ENCODE measurements around the gene FXYD2. TPM values are rescaled to one million over a fixed set of nuclear protein-coding genes. Genes with fewer than 3 reads are reported as not detected.

Gene FXYD2
- total and polyA plus RNA-seq, 2 of the 8 experiments (the other 6 are each of a cell fraction or from before 2014, with no cell fraction given) = 0.89 to 1.1 TPM

- TF ChIP-seq ZNF274 (IDR thresholded peaks at IDR 0.05; ENCODE audit: borderline replicate concordance, extremely low read depth, low read length) (no peak), CBX5 (IDR thresholded peaks at IDR 0.05; ENCODE audit: low read depth, low read length) (no peak), FOSL1 (IDR thresholded peaks at IDR 0.05; ENCODE audit: insufficient read depth, low read depth, low read length) (no peak), ASH2L (IDR thresholded peaks at IDR 0.05; ENCODE audit: low read length) (peak; percentile 8)
- Histone ChIP-seq H2BK20ac (ENCODE audit: low read length) (no peak overlapping the region), H2AK5ac (ENCODE audit: low read depth, low read length) (no peak overlapping the region), H3K27ac (ENCODE audit: low read depth, low read length) (no peak overlapping the region), H3K4me1 (replicated peaks in 1 of 4; ENCODE audit: control insufficient read depth in 3 of 4, insufficient read depth in 4 of 4, low read length in 3 of 4) (peaks cover 0 to 13% (median 6%) of the 10 kb centered on the region in 4 experiments; a peak in 5 of 7 replicates), H4K8ac (ENCODE audit: extremely low read depth, insufficient read depth, low read length) (no peak overlapping the region), H3K36me3 (ENCODE audit: control insufficient read depth in 2 of 4, insufficient read depth in 4 of 4, low read length in 3 of 4) (no peaks in the 10 kb centered on the region), H2AFZ (ENCODE audit: low read length) (no peak overlapping the region; the same call in 1 of the 2 replicates), H3K56ac (replicated peaks; ENCODE audit: insufficient read length, low read depth, low read length) (no peak overlapping the region), H2BK15ac (ENCODE audit: low read length) (no peak overlapping the region), H2BK12ac (ENCODE audit: low read depth, low read length) (no peak overlapping the region), H4K5ac (ENCODE audit: insufficient read length, low read depth, low read length) (no peak overlapping the region), H3K18ac (ENCODE audit: extremely low read depth, low read length) (no peak overlapping the region), H3K79me1 (ENCODE audit: low read depth, low read length) (no peaks in the 10 kb centered on the region), H3K23ac (ENCODE audit: insufficient read length) (no peak overlapping the region), H3K9me3 (ENCODE audit: insufficient read depth in 2 of 2, low read depth in 1 of 2, low read length in 1 of 2) (no peaks in the 10 kb centered on the region), H4K91ac (replicated peaks; ENCODE audit: insufficient read length, low read length) (no peak overlapping the region), H3K23me2 (ENCODE audit: low read depth, low read length) (peaks cover 16% of the 10 kb centered on the region), H3K9ac (replicated peaks in 1 of 4; ENCODE audit: extremely low read depth in 1 of 4, low read depth in 3 of 4, low read length in 3 of 4) (no peak overlapping the region), H3K79me2 (ENCODE audit: control insufficient read depth in 1 of 2, insufficient read depth in 2 of 2, low read length in 2 of 2) (no peaks in the 10 kb centered on the region), H2BK5ac (ENCODE audit: low read depth, low read length) (no peak overlapping the region), H3K4me2 (ENCODE audit: insufficient read depth in 1 of 2, low read depth in 2 of 2, low read length in 2 of 2) (peak overlapping the region; percentile 79 to 100), H3K4ac (replicated peaks; ENCODE audit: insufficient read length, low read depth, low read length) (no peak overlapping the region), H3K4me3 (ENCODE audit: extremely low read depth in 1 of 4, insufficient read depth in 2 of 4, low read depth in 3 of 4, low read length in 4 of 4) (peak overlapping the region; percentile 23 to 72 (median 54); a peak in 5 of 8 replicates), H3K27me3 (replicated peaks in 1 of 4; ENCODE audit: control insufficient read depth in 3 of 4, extremely low read depth in 1 of 4, insufficient read depth in 3 of 4, low read length in 3 of 4) (peaks cover 27 to 69% (median 58%) of the 10 kb centered on the region in 4 experiments), H4K20me1 (replicated peaks in 1 of 2; ENCODE audit: control insufficient read depth in 1 of 2, insufficient read depth in 2 of 2, low read length in 2 of 2) (peaks cover 0 to 2% of the 10 kb centered on the region in 2 experiments), H3K14ac (ENCODE audit: insufficient read length) (no peak overlapping the region), H2BK120ac (replicated peaks; ENCODE audit: low read depth, low read length) (no peak overlapping the region)
- DNase-seq (ENCODE audit: low read depth in 1 of 2, low spot score in 2 of 2) = peak in 1 of 2 experiments; percentile 58
- WGBS, 2 experiments (ENCODE audit: extremely low coverage in 1 of 2, insufficient coverage in 1 of 2, insufficient read length in 1 of 2, insufficient replicate concordance in 2 of 2, low coverage in 1 of 2, low lambda C conversion rate in 2 of 2, missing lambda C conversion rate in 1 of 2) = 37% methylated on average over 23 of the region's 29 CpGs; no CpG with 5 or more reads in 1 of the 2 experiments
- CTCF ChIA-PET (ENCODE audit: partially characterized antibody) = interaction anchor here (0.7 to 5.1 kb wide), 5 partner anchors 13 to 369 kb away, joined by 3 to 30 read pairs (median 9); no protein-coding TSS in a partner anchor
- POLR2A ChIA-PET (ENCODE audit: partially characterized antibody) = no interaction called here
- no peak for FAIRE-seq
Observed at GRCh38 chr11:117794772-117795629, 29.5 kb downstream of the FXYD2 start.
